T-helper 17 cell (primary cell): ENCODE measurements around the gene RILPL2. TPM values are rescaled to one million over a fixed set of nuclear protein-coding genes. Genes with fewer than 3 reads are reported as not detected.
"Not testable (repeated sequence)": the region's sequence is repeated elsewhere in the genome, so short reads cannot be mapped to it uniquely, and the experiment has no call there.

ENCODE experiments used
- ATAC-seq: fragments of 150-1000 bp; cut with Tn5 transposase; 2 replicates; pipeline ENCODE4 v1.10.0; 2021; ENCODE audit warnings: mild to moderate bottlenecking, moderate library complexity
- DNase-seq, 3 donors: peaks; one replicate each; pipeline versions ENCODE4 v3.0.0 to v3.0.0-alpha.2; 2020 to 2021
- H3K9me3 ChIP-seq: one replicate; pipeline ENCODE4 v1.7.0; 2013; ENCODE audit warnings: low read length, mild to moderate bottlenecking; ENCODE audit not compliant: control insufficient read depth, poor library complexity, severe bottlenecking
- H3K27ac Mint-ChIP-seq: one replicate; pipeline ENCODE4 v1.8.0; 2022; ENCODE audit warnings: mild to moderate bottlenecking, moderate library complexity, mixed read lengths
- H3K27me3 Mint-ChIP-seq: one replicate; pipeline ENCODE4 v1.8.0; 2022; ENCODE audit warnings: mixed read lengths
- H3K36me3 Mint-ChIP-seq: one replicate; pipeline ENCODE4 v1.8.0; 2022; ENCODE audit warnings: low read depth, mixed read lengths
- H3K4me1 Mint-ChIP-seq: one replicate; pipeline ENCODE4 v1.8.0; 2022; ENCODE audit warnings: mild to moderate bottlenecking, mixed read lengths
- H3K4me3 Mint-ChIP-seq: one replicate; pipeline ENCODE4 v1.8.0; 2022; ENCODE audit warnings: mild to moderate bottlenecking, moderate library complexity, mixed read lengths
- total RNA-seq, 4 donors: library from RNA in 2 of 4; stranded (reverse) in 2 of 4; gene quantifications; one replicate each; pipeline ENCODE4 v1.2.3 and lab custom pipeline; 2022 to 2026

Gene RILPL2
- total RNA-seq, 2 donors from 2014 or later: 9.6 to 11.8 TPM

DNA sequence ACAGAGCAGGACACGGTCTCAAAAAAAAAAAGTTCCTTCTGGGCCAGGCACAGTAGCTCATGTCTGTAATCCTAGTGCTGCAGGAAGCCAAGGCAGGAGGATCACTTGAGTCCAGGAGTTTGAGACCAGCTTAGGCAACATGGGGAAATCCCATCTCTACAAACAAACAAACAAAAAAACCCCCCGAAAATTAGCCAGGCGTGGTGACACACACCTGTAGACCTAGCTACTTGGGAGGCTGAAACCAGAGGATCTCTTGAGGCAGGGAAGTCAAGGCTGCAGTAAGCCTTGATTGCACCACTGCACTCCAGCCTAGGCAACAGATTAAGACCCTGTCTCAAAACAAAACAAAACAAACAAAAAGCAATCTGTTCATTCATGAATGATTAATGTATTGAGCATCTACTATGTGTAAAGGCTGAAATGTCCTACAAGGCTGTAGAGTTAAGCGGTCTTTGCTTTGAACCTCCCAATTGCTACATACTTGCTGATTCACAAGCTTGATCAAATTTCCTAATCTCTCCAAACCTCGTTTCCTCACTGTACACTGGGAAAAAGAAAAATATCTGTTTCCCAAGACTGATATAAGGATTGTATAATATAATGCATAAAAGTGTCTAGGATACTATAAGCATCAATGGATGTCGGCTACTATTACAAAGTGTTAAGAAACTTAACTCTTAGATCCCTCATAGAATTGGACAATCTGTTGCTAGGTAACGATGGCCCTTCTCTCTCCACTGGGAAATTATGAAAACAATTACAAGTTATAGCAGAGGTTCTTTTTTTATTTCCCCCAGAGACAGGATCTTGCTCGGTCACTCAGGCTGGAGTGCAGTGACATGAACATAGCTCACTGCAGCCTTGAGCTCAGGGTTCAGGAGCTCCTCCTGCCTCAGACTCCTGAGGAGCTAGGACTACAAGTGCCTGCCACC is 7.9 kb upstream of the RILPL2 start:
- H3K9me3 ChIP-seq: no peaks in the 10 kb centered on the region
- H3K27ac Mint-ChIP-seq: no peak overlapping the region
- H3K36me3 Mint-ChIP-seq: no peaks in the 10 kb centered on the region
- no peak overlapping the region for H3K4me3 Mint-ChIP-seq
- ATAC-seq (no peak), DNase-seq (no peak)
- peaks cover 20% of the 10 kb centered on the region for H3K4me1 Mint-ChIP-seq
- H3K27me3 Mint-ChIP-seq: no peaks in the 10 kb centered on the region

DNA sequence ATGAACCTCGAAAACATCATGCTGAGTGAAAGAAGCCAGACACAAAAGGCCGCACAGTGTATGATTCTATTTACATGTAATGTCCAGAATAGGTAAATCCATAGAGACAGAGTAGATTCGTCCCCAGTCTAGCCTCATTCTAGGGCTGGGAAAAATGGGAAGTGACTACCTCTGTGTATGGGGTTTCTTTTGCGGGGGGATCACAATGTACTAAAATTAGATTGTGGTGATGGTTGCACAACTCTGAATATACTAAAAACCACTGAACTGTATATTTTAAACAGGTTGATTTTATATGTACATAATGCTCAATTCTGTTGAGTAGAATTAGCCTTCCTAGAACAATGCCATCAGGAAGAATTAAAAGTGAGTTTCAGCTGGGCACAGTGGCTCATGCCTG is 6.3 kb upstream of the RILPL2 start:
- no peak overlapping the region for H3K4me3 Mint-ChIP-seq

DNA sequence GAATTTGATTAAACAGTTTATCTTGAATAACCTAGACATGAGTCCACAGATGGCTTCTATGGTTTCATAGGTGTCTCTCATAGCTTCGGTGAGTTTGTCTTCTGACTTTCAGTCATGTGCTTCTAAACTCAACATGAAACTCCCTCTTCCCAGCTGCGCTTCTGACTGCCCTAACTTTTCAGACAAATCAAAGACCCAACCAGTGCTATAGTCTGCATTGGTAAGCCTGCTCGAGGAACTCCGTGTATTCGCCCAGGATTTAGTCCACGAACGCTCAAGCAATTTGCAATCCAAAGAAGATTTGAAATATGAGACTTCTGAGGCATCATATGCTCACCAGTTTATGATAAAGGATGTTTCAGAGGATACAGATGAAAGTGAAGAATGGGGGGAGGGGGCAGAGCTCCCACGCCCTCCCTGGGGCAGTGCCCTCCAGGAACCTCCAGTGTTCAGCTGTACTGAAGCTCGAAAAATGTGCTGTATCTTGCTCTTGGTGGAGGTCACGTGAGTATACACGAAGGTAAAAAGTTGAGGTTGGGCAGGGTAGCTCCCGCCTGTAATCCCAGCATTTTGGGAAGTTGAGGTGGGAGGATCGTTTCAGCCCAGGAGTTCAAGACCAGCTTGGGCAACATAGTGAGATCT is 5.2 kb upstream of the RILPL2 start:
- H3K4me3 Mint-ChIP-seq: no peak overlapping the region
- H3K27ac Mint-ChIP-seq: no peak overlapping the region
- no peaks in the 10 kb centered on the region for H3K9me3 ChIP-seq
- no peak for ATAC-seq
- no peak for DNase-seq
- H3K27me3 Mint-ChIP-seq: no peaks in the 10 kb centered on the region
- H3K36me3 Mint-ChIP-seq: no peaks in the 10 kb centered on the region
- H3K4me1 Mint-ChIP-seq: peaks cover 15% of the 10 kb centered on the region

More for the DNA sequence above, 6.3 kb upstream of the RILPL2 start:
- Mint-ChIP-seq H3K36me3 (no peaks in the 10 kb centered on the region), H3K27me3 (no peaks in the 10 kb centered on the region), H3K27ac (no peak overlapping the region), H3K4me1 (peaks cover 15% of the 10 kb centered on the region)
- H3K9me3 ChIP-seq: no peaks in the 10 kb centered on the region
- no peak for DNase-seq
- ATAC-seq: no peak

DNA sequence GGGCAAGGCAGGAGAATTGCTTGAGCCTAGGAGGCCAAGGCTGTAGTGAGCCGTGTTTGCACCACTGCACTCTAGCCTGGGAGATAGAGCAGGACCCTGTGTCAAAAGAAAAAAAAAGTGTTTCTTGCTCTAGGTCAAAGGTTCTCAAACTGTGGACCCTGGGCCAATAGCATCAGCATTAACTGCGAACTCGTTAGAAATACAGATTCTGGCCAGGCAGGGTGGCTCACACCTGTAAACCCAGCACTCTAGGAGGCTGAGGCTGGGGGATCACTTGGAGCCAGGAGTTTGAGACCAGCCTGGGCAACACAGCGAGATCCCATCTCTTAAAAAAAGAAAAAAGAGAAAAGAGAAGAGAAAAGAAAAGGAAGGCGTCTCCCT is 858 bp downstream of the RILPL2 start:
- Mint-ChIP-seq H3K27ac (peak overlapping the region; percentile 96), H3K4me1 (peaks cover 31% of the 10 kb centered on the region)
- no peak for ATAC-seq

GRCh38 chr12:123433615-123434014 is 2.9 kb downstream of the RILPL2 start:
- Mint-ChIP-seq H3K36me3 (peaks cover 2% of the 10 kb centered on the region), H3K4me1 (peaks cover 33% of the 10 kb centered on the region)

More for the DNA sequence above, 858 bp downstream of the RILPL2 start:
- Mint-ChIP-seq H3K27me3 (no peaks in the 10 kb centered on the region), H3K4me3 (peak overlapping the region; percentile 97), H3K36me3 (peaks cover 2% of the 10 kb centered on the region)
- no peak for DNase-seq
- no peaks in the 10 kb centered on the region for H3K9me3 ChIP-seq

GRCh38 chr12:123431951-123432817 is 4.3 kb downstream of the RILPL2 start:
- peak overlapping the region; percentile 97 for H3K4me3 Mint-ChIP-seq
- H3K27ac Mint-ChIP-seq: peak overlapping the region; percentile 96
- not testable (repeated sequence) for H3K27me3 Mint-ChIP-seq, H3K9me3 ChIP-seq, H3K36me3 Mint-ChIP-seq
- DNase-seq (peak; percentile 16 to 43 (median 22)), ATAC-seq (peak; percentile 58)
- peaks cover 38% of the 10 kb centered on the region for H3K4me1 Mint-ChIP-seq

More at GRCh38 chr12:123433615-123434014, 2.9 kb downstream of the RILPL2 start:
- Mint-ChIP-seq H3K4me3 (peak overlapping the region; percentile 97), H3K27ac (peak overlapping the region; percentile 96), H3K27me3 (no peaks in the 10 kb centered on the region)
- no peak for ATAC-seq
- no peak for DNase-seq
- H3K9me3 ChIP-seq: no peaks in the 10 kb centered on the region

- H3K36me3 Mint-ChIP-seq, H3K27me3 Mint-ChIP-seq, DNase-seq, ATAC-seq, H3K9me3 ChIP-seq: not testable (repeated sequence)
- peak overlapping the region; percentile 99 for H3K27ac Mint-ChIP-seq
- peaks cover 34% of the 10 kb centered on the region for H3K4me1 Mint-ChIP-seq
- H3K4me3 Mint-ChIP-seq: peak overlapping the region; percentile 21
These were observed 7.4 kb downstream of the RILPL2 start for GRCh38 chr12:123429101-123429500.

GRCh38 chr12:123428591-123428990 is 7.9 kb downstream of the RILPL2 start:
- ATAC-seq (no peak), DNase-seq (no peak)
- no peaks in the 10 kb centered on the region for H3K9me3 ChIP-seq
- Mint-ChIP-seq H3K4me3 (peak overlapping the region; percentile 21), H3K27me3 (no peaks in the 10 kb centered on the region), H3K4me1 (peaks cover 35% of the 10 kb centered on the region), H3K27ac (peak overlapping the region; percentile 99), H3K36me3 (peaks cover 2% of the 10 kb centered on the region)

GRCh38 chr12:123427036-123427769 is 9.3 kb downstream of the RILPL2 start:
- H3K9me3 ChIP-seq: no peaks in the 10 kb centered on the region
- H3K4me3 Mint-ChIP-seq: peak overlapping the region; percentile 64
- DNase-seq (peak; percentile 18 to 45 (median 33)), ATAC-seq (peak; percentile 93)
- H3K27ac Mint-ChIP-seq: peak overlapping the region; percentile 99
- H3K36me3 Mint-ChIP-seq: peaks cover 2% of the 10 kb centered on the region
- peaks cover 27% of the 10 kb centered on the region for H3K4me1 Mint-ChIP-seq
- H3K27me3 Mint-ChIP-seq: no peaks in the 10 kb centered on the region

DNA sequence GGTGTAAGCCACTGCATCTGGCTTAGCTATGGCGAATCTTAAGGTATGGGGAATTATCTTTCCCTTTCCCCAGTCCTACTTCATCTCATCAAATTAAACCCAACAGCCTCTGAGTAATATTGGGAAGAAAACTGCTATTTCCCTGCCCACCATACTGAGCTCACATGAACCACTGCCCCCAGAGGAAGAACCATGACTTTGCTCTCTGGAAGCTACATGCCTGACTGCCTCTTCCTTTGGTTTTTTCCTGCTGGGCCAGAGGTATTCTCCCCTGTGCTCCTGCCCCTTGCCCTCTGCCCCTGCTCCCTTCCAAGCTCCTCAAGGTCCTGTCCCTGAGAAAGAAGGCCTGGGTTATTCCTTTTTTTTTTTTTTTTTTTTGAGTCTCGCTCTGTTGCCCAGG is 15.2 kb downstream of the RILPL2 start:
- Mint-ChIP-seq H3K27ac (peak overlapping the region; percentile 53), H3K27me3 (no peaks in the 10 kb centered on the region), H3K4me1 (peaks cover 14% of the 10 kb centered on the region), H3K36me3 (peaks cover 5% of the 10 kb centered on the region), H3K4me3 (no peak overlapping the region)
- no peaks in the 10 kb centered on the region for H3K9me3 ChIP-seq
- DNase-seq: no peak
- no peak for ATAC-seq

- Mint-ChIP-seq H3K27ac (peak overlapping the region; percentile 67), H3K4me1 (peaks cover 5% of the 10 kb centered on the region), H3K27me3 (no peaks in the 10 kb centered on the region), H3K4me3 (no peak overlapping the region), H3K36me3 (no peaks in the 10 kb centered on the region)
- ATAC-seq (peak; percentile 18), DNase-seq (no peak)
- H3K9me3 ChIP-seq: no peaks in the 10 kb centered on the region
These were observed 26.5 kb downstream of the RILPL2 start for GRCh38 chr12:123410041-123410412.

GRCh38 chr12:123409284-123410040 is 27.0 kb downstream of the RILPL2 start:
- not testable (repeated sequence) for H3K4me1 Mint-ChIP-seq, H3K36me3 Mint-ChIP-seq, H3K4me3 Mint-ChIP-seq, H3K9me3 ChIP-seq, H3K27me3 Mint-ChIP-seq, DNase-seq, ATAC-seq
- peak overlapping the region; percentile 67 for H3K27ac Mint-ChIP-seq
